Measurements from ENCODE around the gene AP2B1.

DNA sequence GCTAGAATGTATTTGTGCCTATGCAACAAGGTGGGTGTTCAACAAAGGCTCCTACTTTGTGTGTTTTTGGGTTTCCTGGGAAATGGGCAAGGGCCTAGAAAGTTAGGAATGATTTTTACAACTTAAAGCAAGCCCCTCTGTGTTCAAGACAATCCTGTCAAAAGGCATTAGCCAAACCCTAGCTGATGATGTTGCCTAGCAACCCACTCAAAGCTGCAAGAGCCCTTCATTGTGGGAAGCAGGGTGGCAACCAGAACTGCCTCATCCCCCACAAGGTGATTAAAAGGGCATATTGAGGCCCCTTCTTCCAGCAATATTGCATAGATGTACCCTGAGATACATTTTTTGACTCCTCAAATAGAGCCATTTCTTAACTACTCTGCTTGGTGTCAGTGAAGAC, 128.3 kb downstream of the AP2B1 start:
- TF ChIP-seq, protein P1, sequence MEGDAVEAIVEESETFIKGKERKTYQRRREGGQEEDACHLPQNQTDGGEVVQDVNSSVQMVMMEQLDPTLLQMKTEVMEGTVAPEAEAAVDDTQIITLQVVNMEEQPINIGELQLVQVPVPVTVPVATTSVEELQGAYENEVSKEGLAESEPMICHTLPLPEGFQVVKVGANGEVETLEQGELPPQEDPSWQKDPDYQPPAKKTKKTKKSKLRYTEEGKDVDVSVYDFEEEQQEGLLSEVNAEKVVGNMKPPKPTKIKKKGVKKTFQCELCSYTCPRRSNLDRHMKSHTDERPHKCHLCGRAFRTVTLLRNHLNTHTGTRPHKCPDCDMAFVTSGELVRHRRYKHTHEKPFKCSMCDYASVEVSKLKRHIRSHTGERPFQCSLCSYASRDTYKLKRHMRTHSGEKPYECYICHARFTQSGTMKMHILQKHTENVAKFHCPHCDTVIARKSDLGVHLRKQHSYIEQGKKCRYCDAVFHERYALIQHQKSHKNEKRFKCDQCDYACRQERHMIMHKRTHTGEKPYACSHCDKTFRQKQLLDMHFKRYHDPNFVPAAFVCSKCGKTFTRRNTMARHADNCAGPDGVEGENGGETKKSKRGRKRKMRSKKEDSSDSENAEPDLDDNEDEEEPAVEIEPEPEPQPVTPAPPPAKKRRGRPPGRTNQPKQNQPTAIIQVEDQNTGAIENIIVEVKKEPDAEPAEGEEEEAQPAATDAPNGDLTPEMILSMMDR (IDR thresholded peaks at IDR 0.05; ENCODE audit: insufficient read depth, low read length, poor library complexity, severe bottlenecking), result no peak
- no peak for TF ChIP-seq EZH2phosphoT487 (conservative IDR thresholded peaks at IDR 0.05; ENCODE audit: low read length)

All from SU-DHL-6 (cell line).